Endothelial cell of umbilical vein (primary cell): ENCODE data around the gene BCAS3. TPM values are rescaled to one million over a fixed set of nuclear protein-coding genes. Genes with fewer than 3 reads are reported as not detected.

Experiments
- BruUV-seq: library from RNA; stranded (reverse); fragments of 400-500 nt; replicated peaks from 2 replicates; lab custom pipeline; 2021; lab: Mats Ljungman, UMichigan
- CTCF ChIA-PET: fragments of 300-600, 350-600 bp; sonication (Branson Sonifier 250); formaldehyde crosslinking; loops from one replicate; lab custom pipeline; 2021; ENCODE audit warnings: antibody characterized with exemption, inconsistent platforms; lab: Charles Lee
- POLR2A ChIA-PET: fragments of 300-600, 350-600 bp; sonication (Branson Sonifier 250); formaldehyde crosslinking; loops from one replicate; lab custom pipeline; 2021; ENCODE audit warnings: antibody characterized with exemption, inconsistent platforms; lab: Charles Lee
- DNase-seq: peaks from one replicate; pipeline ENCODE4 v3.0.0-alpha.2; 2011; ENCODE audit warnings: low read depth, low spot score
- FAIRE-seq: peaks from 2 replicates; lab custom pipeline; 2011; peaks lifted over from hg19 to GRCh38; lab: Jason Lieb, UNC
- H2AFZ ChIP-seq: 2 replicates; pipeline ENCODE4 v1.6.0; 2012; ENCODE audit warnings: low read depth, low read length, control low read depth, inconsistent platforms
- H3K27ac ChIP-seq: 2 replicates; pipeline ENCODE4 v1.5.1; 2011; ENCODE audit warnings: low read depth, mild to moderate bottlenecking, control low read depth, low read length, moderate library complexity; ENCODE audit not compliant: insufficient read depth
- H3K27me3 ChIP-seq, 2 experiments: 2 replicates each; pipeline versions ENCODE4 v1.6.0 to v1.6.1; 2011; ENCODE audit warnings: low read length in 2 of 2, mixed read lengths in 1 of 2; ENCODE audit not compliant: control insufficient read depth in 2 of 2, insufficient read depth in 2 of 2
- H3K36me3 ChIP-seq, 2 experiments: 2 replicates in 1 of 2; 3 replicates in 1 of 2; pipeline ENCODE4 v1.5.1; 2011; ENCODE audit warnings: low read length in 2 of 2, mild to moderate bottlenecking in 1 of 2, moderate library complexity in 1 of 2; ENCODE audit not compliant: control insufficient read depth in 2 of 2, insufficient read depth in 2 of 2; ENCODE audit errors: extremely low read depth in 1 of 2
- H3K4me1 ChIP-seq: 3 replicates; pipeline ENCODE4 v1.5.1; 2011; ENCODE audit warnings: mild to moderate bottlenecking, low read length; ENCODE audit not compliant: control insufficient read depth, insufficient read depth; ENCODE audit errors: extremely low read depth
- H3K4me2 ChIP-seq: 2 replicates; pipeline ENCODE4 v1.6.1; 2011; ENCODE audit warnings: low read length, control low read depth, mixed read lengths; ENCODE audit not compliant: insufficient read depth
- H3K4me3 ChIP-seq, 3 experiments: fragments of 200-600 bp in 1 of 3; sonication (generic), shearing (Covaris generic) in 1 of 3; replicated peaks in 1 of 3; 2 replicates each; pipeline ENCODE4 v1.5.1; 2011 to 2016; ENCODE audit warnings: control low read depth in 3 of 3, low read length in 3 of 3, mild to moderate bottlenecking in 2 of 3, inconsistent platforms in 1 of 3, low read depth in 1 of 3, moderate library complexity in 1 of 3; ENCODE audit not compliant: insufficient read depth in 1 of 3
- H3K79me2 ChIP-seq: 2 replicates; pipeline ENCODE4 v1.6.0; 2012; ENCODE audit warnings: low read length, inconsistent platforms; ENCODE audit not compliant: control insufficient read depth, insufficient read depth
- H3K9ac ChIP-seq: replicated peaks from 2 replicates; pipeline ENCODE3; 2011; ENCODE audit warnings: low read length, control low read depth; ENCODE audit not compliant: insufficient read depth; ENCODE audit errors: extremely low read depth
- H3K9me1 ChIP-seq: replicated peaks from 3 replicates; pipeline ENCODE4 v1.6.0; 2011; ENCODE audit warnings: mild to moderate bottlenecking, low read length; ENCODE audit not compliant: control insufficient read depth, insufficient read depth; ENCODE audit errors: extremely low read depth
- H3K9me3 ChIP-seq: replicated peaks from 2 replicates; pipeline ENCODE4 v1.5.1; 2012; ENCODE audit warnings: low read length, inconsistent platforms; ENCODE audit not compliant: control insufficient read depth, insufficient read depth
- H4K20me1 ChIP-seq: replicated peaks from 2 replicates; pipeline ENCODE3; 2011; ENCODE audit warnings: mild to moderate bottlenecking, low read length; ENCODE audit not compliant: control insufficient read depth, insufficient read depth; ENCODE audit errors: extremely low read depth
- EZH2 ChIP-seq: IDR thresholded peaks from 2 replicates; pipeline ENCODE4 v1.6.1; 2012; ENCODE audit warnings: borderline replicate concordance, low read depth, mild to moderate bottlenecking, moderate library complexity, low read length, inconsistent platforms; ENCODE audit not compliant: severe bottlenecking
- FOS ChIP-seq: IDR thresholded peaks from 2 replicates; pipeline ENCODE4 v1.6.1; 2011; ENCODE audit warnings: mild to moderate bottlenecking, low read length, moderate library complexity, borderline replicate concordance; ENCODE audit not compliant: insufficient read depth
- GATA2 ChIP-seq: IDR thresholded peaks from 2 replicates; pipeline ENCODE4 v1.7.0; 2011; ENCODE audit warnings: low read depth, mild to moderate bottlenecking, moderate library complexity, mixed read lengths, low read length; ENCODE audit not compliant: insufficient read length, insufficient read depth
- JUN ChIP-seq: IDR thresholded peaks from 2 replicates; pipeline ENCODE4 v1.6.1; 2011; ENCODE audit warnings: borderline replicate concordance, low read depth; ENCODE audit not compliant: insufficient read length, insufficient read depth
- MYC ChIP-seq: IDR thresholded peaks from one replicate; pipeline ENCODE4 v1.6.1; 2011; ENCODE audit warnings: mild to moderate bottlenecking, low read depth, low read length
- POLR2A ChIP-seq: IDR thresholded peaks from 2 replicates; pipeline ENCODE4 v1.6.1; 2012; ENCODE audit warnings: low read depth, mild to moderate bottlenecking, control low read depth, low read length
- POLR2AphosphoS5 ChIP-seq: IDR thresholded peaks from 2 replicates; pipeline ENCODE4 v1.6.1; 2012; ENCODE audit warnings: low read depth, mild to moderate bottlenecking, control low read depth, low read length, moderate library complexity; ENCODE audit not compliant: insufficient read depth
- dilution Hi-C: fragments of 300-500 bp; cut with MboI; formaldehyde crosslinking; loops from one replicate; pipeline ENCODE4 v1.15.0; 2019; ENCODE audit warnings: low sequenced_read_pairs; ENCODE audit not compliant: extremely low pct_ligation_motif_present
- intact Hi-C: fragments of 100-400 bp; cut with micrococcal nuclease; formaldehyde crosslinking; loops from one replicate; pipeline ENCODE4 v1.10.0; 2022
- polyA plus RNA-seq, 4 experiments: library from polyadenylated mRNA; depleted of rRNA in 3 of 4; stranded (reverse) in 3 of 4; unstranded in 1 of 4; fragments of >200 nt; gene quantifications; 2 replicates each; pipeline versions ENCODE4 v1.2.1 to v1.2.3, GENCODE V29; 2011 to 2012; ENCODE audit warnings: missing spikeins in 1 of 4
- total RNA-seq: library from RNA; stranded (reverse); gene quantifications from 2 replicates; pipeline ENCODE4 v1.2.3, GENCODE V29; 2021
- TF ChIP-seq, protein P1 (sequence below), 2 donors: IDR thresholded peaks; 1 replicate in 1 of 2; 2 replicates in 1 of 2; pipeline ENCODE4 v1.5.1; 2011; ENCODE audit warnings: low read length in 2 of 2, mild to moderate bottlenecking in 2 of 2, moderate library complexity in 2 of 2, control low read depth in 1 of 2, inconsistent platforms in 1 of 2, low read depth in 1 of 2; ENCODE audit not compliant: insufficient read depth in 1 of 2; ENCODE audit errors: extremely low read depth in 1 of 2

The BCAS3 gene
- total and polyA plus RNA-seq, 2 donors (not counting 3 experiments of a cell fraction or from before 2014, with no cell fraction given): 8.2 to 16.0 TPM

DNA sequence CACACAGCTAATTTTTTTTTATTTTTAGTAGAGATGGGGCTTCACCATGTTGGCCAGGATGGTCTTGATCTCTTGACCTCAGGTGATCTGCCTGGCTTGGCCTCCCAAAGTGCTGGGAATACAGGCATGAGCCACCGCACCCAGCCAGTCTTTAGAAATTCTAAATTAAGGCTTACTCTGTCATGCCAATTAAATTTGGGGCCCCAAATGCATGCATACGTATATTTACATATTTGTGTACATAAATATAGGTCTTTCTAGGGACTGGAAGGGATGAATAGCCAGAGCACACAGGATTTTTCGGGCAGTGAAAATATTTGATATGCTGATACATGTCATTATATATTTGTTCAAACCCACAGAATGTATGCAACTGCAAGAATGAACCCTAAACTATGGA lies 105.1 kb downstream of the BCAS3 start:
- no peaks in the 10 kb centered on the region for H3K79me2 ChIP-seq
- H3K36me3 ChIP-seq: no peaks in the 10 kb centered on the region
- DNase-seq: no peak
- H3K27me3 ChIP-seq: no peaks in the 10 kb centered on the region
- H3K4me2 ChIP-seq: no peak overlapping the region
- H2AFZ ChIP-seq: no peak overlapping the region
- BruUV-seq: no TSS peak
- no peaks in the 10 kb centered on the region for H4K20me1 ChIP-seq
- no peak overlapping the region for H3K9ac ChIP-seq
- intact Hi-C loops (loop anchor here (10.0 kb wide), 1 partner anchor 62 kb away; no protein-coding TSS in a partner anchor), dilution Hi-C loops (no loop called here)
- TF ChIP-seq, protein P1, sequence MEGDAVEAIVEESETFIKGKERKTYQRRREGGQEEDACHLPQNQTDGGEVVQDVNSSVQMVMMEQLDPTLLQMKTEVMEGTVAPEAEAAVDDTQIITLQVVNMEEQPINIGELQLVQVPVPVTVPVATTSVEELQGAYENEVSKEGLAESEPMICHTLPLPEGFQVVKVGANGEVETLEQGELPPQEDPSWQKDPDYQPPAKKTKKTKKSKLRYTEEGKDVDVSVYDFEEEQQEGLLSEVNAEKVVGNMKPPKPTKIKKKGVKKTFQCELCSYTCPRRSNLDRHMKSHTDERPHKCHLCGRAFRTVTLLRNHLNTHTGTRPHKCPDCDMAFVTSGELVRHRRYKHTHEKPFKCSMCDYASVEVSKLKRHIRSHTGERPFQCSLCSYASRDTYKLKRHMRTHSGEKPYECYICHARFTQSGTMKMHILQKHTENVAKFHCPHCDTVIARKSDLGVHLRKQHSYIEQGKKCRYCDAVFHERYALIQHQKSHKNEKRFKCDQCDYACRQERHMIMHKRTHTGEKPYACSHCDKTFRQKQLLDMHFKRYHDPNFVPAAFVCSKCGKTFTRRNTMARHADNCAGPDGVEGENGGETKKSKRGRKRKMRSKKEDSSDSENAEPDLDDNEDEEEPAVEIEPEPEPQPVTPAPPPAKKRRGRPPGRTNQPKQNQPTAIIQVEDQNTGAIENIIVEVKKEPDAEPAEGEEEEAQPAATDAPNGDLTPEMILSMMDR (IDR thresholded peaks at IDR 0.05; ENCODE audit: extremely low read depth in 1 of 2, insufficient read depth in 1 of 2, low read depth in 1 of 2, low read length in 2 of 2): no peak
- no peak for TF ChIP-seq EZH2
- no peak for TF ChIP-seq POLR2A
- TF ChIP-seq FOS: no peak
- TF ChIP-seq MYC: no peak
- no peak for TF ChIP-seq POLR2AphosphoS5
- TF ChIP-seq JUN: no peak
- no peak for TF ChIP-seq GATA2
- POLR2A ChIA-PET: no interaction called here
- no peak overlapping the region for H3K4me3 ChIP-seq
- no peaks in the 10 kb centered on the region for H3K9me1 ChIP-seq
- H3K4me1 ChIP-seq: no peaks in the 10 kb centered on the region
- FAIRE-seq: no peak
- CTCF ChIA-PET: no interaction called here
- no peaks in the 10 kb centered on the region for H3K9me3 ChIP-seq
- no peak overlapping the region for H3K27ac ChIP-seq
